Subcutaneous abdominal adipose tissue (tissue), 5 donors: ENCODE measurements around the gene EXOG.
A peak's percentile ranks its signal among the peaks of the same experiment; 100 is the strongest.

Experiments used
- H3K27ac ChIP-seq: one replicate; pipeline ENCODE4 v1.7.0; 2013; ENCODE audit warnings: low read depth, mild to moderate bottlenecking, inconsistent platforms, low read length, moderate library complexity
- H3K27me3 ChIP-seq, 5 donors: one replicate each; pipeline ENCODE4 v1.7.0; 2013; ENCODE audit warnings: low read length in 5 of 5, inconsistent platforms in 1 of 5; ENCODE audit not compliant: control insufficient read depth in 5 of 5, insufficient read depth in 4 of 5
- H3K36me3 ChIP-seq, 5 donors: one replicate each; pipeline ENCODE4 v1.7.0; 2013; ENCODE audit warnings: low read length in 5 of 5; ENCODE audit not compliant: control insufficient read depth in 5 of 5, insufficient read depth in 5 of 5
- H3K4me1 ChIP-seq, 5 donors: one replicate each; pipeline ENCODE4 v1.7.0; 2013; ENCODE audit warnings: low read length in 5 of 5, mild to moderate bottlenecking in 3 of 5, moderate library complexity in 1 of 5; ENCODE audit not compliant: control insufficient read depth in 5 of 5, insufficient read depth in 5 of 5
- H3K4me3 ChIP-seq, 5 donors: one replicate each; pipeline ENCODE4 v1.7.0; 2013; ENCODE audit warnings: low read length in 5 of 5, low read depth in 1 of 5
- H3K9ac ChIP-seq, 5 donors: one replicate each; pipeline ENCODE4 v1.7.0; 2013; ENCODE audit warnings: low read length in 5 of 5, mild to moderate bottlenecking in 4 of 5, moderate library complexity in 3 of 5
- H3K9me3 ChIP-seq, 5 donors: one replicate each; pipeline ENCODE4 v1.7.0; 2013; ENCODE audit warnings: low read length in 5 of 5; ENCODE audit not compliant: control insufficient read depth in 5 of 5
- donor health status: healthy.
- donor health status: healthy.
- donor health status: healthy.
- donor health status: healthy.
- donor health status: healthy.

The EXOG gene

DNA sequence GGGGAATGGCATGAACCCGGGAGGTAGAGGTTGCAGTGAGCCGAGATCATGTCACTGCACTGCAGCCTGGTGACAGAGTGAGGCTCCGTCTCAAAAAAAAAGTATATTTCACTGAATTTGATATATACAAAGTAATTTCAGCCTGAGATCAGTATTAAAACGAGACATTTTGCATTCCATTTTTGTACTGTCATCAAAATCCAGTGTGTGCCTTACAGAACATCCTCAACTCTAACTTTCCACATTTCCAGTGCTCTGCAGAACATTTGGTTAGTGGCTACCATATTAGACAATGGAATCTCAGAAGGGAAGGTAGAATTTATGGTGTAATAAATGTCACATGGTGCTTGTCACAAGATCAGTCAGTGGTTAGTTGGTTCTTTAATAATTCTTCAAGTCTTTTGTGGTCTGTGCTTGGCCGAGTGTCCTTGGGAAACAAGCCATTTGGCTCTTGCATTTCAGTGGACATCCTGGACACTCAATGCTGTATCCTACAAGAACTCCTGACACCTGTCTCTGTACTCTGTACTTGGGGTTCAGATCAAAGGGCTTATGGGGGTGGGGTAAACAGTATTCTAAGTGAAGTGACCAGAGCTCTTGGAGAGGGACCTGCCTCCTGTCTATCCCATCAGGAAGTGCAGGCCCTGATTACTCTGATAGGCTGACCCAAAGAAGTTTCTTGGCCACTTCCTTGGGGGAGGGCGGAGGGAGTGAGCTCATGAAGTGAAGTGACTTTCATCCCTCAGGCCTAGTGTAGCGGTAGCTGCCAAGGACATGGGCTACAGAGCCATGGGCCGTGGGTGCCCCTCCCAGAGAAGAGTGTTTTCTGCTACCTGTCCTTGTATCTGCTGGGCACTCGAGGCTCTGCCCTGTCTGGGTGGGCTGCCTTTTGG lies 38.8 kb upstream of the EXOG start:
- H3K4me1 ChIP-seq = peaks cover 15 to 65% (median 62%) of the 10 kb centered on the region in 5 donors
- H3K9ac ChIP-seq = no peak overlapping the region
- no peaks in the 10 kb centered on the region for H3K36me3 ChIP-seq
- H3K27me3 ChIP-seq = no peaks in the 10 kb centered on the region
- H3K27ac ChIP-seq = no peak overlapping the region
- no peak overlapping the region for H3K4me3 ChIP-seq
- H3K9me3 ChIP-seq = no peaks in the 10 kb centered on the region

DNA sequence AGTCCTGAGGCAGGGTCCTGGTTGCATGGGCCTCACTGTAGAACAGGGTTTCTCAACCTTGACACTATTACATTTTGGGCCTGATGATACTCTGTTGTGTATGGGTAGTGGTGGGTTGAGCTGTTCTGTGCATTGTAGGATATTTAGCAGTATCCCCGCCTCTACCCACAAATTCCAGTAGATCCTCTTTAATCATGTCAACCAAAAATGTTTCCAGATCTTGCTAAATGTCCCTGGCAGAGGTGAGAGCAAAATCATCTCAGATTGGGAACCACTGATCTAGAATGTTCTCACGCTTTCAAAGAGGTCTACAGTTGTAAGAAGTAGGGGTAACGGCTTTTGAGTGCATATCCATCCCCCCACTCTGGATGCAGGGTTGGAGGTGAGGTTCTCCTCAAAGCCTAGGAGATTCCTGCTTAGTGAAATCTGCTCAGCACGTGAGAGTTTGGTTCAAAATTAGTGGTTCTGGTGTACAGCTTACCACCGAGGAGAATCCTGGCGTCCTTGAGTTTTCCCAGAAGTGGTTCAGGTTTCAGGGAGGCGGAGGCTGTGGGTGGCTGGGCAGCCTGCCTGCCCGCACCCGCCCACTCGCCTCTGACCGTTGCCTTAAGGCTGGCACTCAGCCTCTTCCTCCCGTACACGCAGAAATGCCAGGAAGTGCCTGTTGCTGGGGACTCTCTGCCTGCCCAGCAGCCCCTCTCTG lies 37.2 kb upstream of the EXOG start:
- no peaks in the 10 kb centered on the region for H3K27me3 ChIP-seq
- peak overlapping the region in 2 of 5 donors; percentile 4 to 39 for H3K9ac ChIP-seq
- peak overlapping the region; percentile 23 for H3K27ac ChIP-seq
- H3K4me1 ChIP-seq = peaks cover 12 to 57% (median 55%) of the 10 kb centered on the region in 5 donors
- H3K36me3 ChIP-seq = no peaks in the 10 kb centered on the region
- H3K9me3 ChIP-seq = no peaks in the 10 kb centered on the region
- peak overlapping the region in 1 of 5 donors; percentile 27 for H3K4me3 ChIP-seq

DNA sequence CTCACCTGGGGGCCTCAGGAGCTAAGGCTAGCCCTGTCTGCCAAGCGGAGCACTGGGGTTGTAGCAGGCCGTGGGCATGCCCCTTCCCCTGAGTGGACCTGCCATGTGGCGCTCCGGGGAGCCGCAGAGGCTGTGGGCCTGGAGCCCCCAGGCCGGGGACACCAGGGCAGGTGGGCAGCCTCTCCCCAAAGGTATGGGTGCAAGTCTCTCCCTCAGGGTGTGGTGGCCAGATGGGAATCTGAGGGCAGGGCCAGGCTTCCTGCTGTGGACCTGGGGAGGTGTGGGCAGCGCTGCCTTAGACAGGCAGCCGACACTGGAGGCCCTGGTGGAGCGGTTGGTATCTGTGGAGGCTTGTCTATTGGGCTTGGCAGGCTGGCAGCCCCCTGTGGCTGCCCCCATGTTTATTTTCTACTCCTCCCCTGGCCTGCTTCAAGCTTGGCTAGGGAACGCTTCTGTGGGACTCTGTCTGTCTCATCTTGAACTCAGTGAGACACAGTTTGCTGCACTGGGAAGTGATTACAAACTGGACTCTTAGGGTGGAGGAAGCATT lies 36.6 kb upstream of the EXOG start:
- H3K36me3 ChIP-seq = no peaks in the 10 kb centered on the region
- H3K9me3 ChIP-seq = no peaks in the 10 kb centered on the region
- peak overlapping the region in 1 of 5 donors; percentile 27 for H3K4me3 ChIP-seq
- peaks cover 12 to 54% (median 51%) of the 10 kb centered on the region in 5 donors for H3K4me1 ChIP-seq
- peak overlapping the region; percentile 23 for H3K27ac ChIP-seq
- H3K9ac ChIP-seq = peak overlapping the region in 1 of 5 donors; percentile 39
- H3K27me3 ChIP-seq = no peaks in the 10 kb centered on the region

DNA sequence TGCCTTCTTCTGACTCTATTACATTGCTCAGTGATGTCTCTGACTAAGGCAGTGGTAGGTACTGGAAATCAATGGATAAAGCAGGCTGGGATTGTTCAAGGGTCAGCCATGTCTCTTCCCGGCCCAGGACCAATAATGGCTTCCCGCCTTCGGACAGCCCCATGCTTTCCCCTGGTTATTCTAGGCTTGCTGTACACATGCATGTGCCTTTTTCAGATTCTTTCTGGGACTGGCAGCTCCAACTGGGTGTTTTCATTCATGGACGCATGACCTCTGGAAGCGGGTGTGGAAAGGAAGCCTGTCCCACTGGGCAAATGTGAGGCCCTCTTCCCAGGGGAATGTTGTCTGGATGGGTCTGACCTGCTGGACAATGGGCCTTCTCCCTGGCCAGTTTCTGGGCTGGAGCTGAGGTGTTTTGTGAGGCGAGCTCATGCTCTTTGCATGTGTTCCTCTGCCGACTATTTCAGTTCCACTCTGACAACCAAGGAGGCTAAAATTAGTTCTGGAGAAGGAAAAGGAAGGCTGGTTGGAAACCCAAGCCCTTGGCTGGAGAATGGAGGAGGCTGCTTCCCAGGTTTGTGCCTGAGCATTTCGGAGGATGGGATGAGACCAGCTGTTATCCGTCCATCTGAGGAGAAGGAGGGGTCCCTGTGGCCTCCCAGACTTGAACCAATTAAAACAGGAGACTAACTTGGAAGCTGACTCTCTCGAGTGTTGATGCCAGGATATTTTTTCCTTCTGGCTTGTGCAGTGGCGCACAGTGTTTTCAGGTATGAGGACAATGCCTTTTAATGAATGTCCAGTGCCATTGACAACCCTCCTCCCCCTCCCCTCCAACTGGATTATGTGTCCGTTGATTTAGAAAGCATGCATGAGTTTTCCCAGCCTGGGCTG lies 35.5 kb upstream of the EXOG start:
- no peaks in the 10 kb centered on the region for H3K27me3 ChIP-seq
- H3K36me3 ChIP-seq = no peaks in the 10 kb centered on the region
- peak overlapping the region; percentile 23 for H3K27ac ChIP-seq
- no peak overlapping the region for H3K9ac ChIP-seq
- no peak overlapping the region for H3K4me3 ChIP-seq
- no peaks in the 10 kb centered on the region for H3K9me3 ChIP-seq
- H3K4me1 ChIP-seq = peaks cover 10 to 44% (median 43%) of the 10 kb centered on the region in 5 donors

DNA sequence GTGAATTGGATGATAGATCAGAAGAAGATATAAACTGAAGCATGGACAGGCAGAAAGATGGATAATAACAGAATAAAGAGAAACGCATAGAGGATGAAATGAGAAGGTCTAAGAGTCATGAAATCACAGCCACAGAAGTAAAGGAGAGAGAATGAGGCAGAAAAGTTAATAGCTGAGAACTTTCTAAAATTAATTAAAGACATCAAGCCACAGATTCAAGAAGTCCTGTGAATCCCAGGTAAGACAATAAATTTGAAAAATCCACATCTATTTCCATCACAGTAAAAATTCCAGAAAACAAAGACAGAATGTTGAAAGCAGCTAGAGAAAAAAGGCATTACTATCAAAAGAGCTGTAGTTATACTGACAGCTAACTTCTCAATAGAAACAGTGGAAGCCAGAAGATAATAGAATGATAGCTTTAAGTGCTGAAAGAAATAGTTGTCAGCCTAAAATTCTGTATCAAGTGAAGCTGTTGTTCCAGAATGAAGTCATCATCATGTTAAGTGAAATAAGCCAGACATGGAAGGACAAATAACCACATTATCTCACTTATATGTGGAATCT lies 30.5 kb upstream of the EXOG start:
- H3K9me3 ChIP-seq = peaks cover 0 to 14% (median 12%) of the 10 kb centered on the region in 5 donors
- H3K36me3 ChIP-seq = no peaks in the 10 kb centered on the region
- peaks cover 4 to 8% (median 6%) of the 10 kb centered on the region in 5 donors for H3K4me1 ChIP-seq
- no peak overlapping the region for H3K9ac ChIP-seq
- H3K27me3 ChIP-seq = no peaks in the 10 kb centered on the region
- H3K27ac ChIP-seq = no peak overlapping the region
- no peak overlapping the region for H3K4me3 ChIP-seq

DNA sequence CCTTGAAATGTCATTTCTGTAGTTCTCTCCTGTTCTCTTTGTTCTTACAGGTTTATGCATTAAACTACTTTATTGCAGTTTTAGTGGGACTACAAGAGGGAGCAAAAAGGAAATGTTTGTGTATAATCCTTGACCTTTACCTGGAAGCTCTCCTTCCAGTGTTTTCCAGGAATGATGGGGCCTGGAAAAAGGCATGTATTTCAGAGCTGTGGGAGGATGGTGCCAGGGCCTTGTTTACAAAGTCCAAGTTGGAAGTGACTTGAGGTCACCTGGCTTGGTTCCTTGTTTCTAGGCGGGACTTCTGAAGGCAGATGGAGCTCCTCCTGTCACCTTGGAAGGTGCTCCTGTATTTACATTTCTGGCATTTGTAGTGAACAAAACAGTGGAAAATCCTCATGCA lies 27.4 kb upstream of the EXOG start:
- H3K27ac ChIP-seq = no peak overlapping the region
- H3K36me3 ChIP-seq = no peaks in the 10 kb centered on the region
- H3K4me3 ChIP-seq = no peak overlapping the region
- peaks cover 0 to 11% (median 3%) of the 10 kb centered on the region in 5 donors for H3K4me1 ChIP-seq
- H3K27me3 ChIP-seq = no peaks in the 10 kb centered on the region
- H3K9ac ChIP-seq = no peak overlapping the region
- H3K9me3 ChIP-seq = peaks cover 0 to 14% (median 12%) of the 10 kb centered on the region in 5 donors

DNA sequence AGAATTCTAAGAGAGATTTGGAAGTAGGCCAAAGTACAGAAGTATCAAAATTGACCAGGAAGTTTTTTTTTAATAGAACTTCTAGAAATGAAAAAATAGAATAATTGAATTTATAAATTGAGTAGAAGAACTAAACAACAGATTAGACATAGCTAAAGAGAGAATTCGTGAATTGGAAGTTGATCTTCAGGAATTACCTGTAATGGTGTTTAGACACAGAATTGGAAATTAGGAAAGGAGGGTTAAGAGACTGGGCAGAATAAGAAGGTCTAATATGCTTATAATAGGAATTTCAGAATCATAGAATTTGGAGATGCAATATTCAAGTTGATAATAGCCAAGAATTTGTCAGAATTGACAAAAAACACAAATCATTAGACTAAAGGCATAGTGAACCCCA lies 26.3 kb upstream of the EXOG start:
- peaks cover 0 to 11% (median 3%) of the 10 kb centered on the region in 5 donors for H3K4me1 ChIP-seq
- H3K27me3 ChIP-seq = no peaks in the 10 kb centered on the region
- H3K27ac ChIP-seq = no peak overlapping the region
- H3K9me3 ChIP-seq = peaks cover 0 to 14% (median 12%) of the 10 kb centered on the region in 5 donors
- no peaks in the 10 kb centered on the region for H3K36me3 ChIP-seq
- H3K4me3 ChIP-seq = no peak overlapping the region
- no peak overlapping the region for H3K9ac ChIP-seq

DNA sequence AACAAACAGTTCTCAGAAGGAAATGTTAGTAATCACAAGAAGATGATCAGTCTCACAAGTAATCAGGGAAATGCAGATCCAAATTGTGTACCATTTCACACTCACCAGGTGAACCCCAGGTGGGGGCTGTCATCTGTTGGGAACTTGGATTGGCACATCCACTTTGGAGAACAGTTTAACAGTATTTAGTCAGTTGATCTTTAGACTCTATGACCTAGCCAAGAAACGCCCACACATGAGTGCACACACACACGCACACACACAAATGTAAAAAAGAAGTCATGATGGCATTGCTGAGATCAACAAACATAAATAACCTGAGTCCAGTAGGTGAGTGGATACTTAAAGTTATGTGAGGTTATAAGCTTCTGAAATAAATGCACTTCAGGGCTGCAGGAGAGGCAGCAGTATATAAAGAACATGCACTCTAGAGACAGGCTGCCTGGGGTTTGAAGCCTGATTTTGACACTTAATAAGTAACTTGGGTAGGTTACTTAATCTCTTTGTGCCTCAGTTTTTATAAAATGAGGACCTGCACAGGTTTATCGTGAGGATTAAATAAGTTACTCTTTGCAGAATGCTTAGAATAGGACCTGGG lies 24.8 kb upstream of the EXOG start:
- no peak overlapping the region for H3K27ac ChIP-seq
- no peaks in the 10 kb centered on the region for H3K36me3 ChIP-seq
- peaks cover 0 to 14% (median 12%) of the 10 kb centered on the region in 5 donors for H3K9me3 ChIP-seq
- H3K27me3 ChIP-seq = no peaks in the 10 kb centered on the region
- H3K4me3 ChIP-seq = no peak overlapping the region
- no peak overlapping the region for H3K9ac ChIP-seq
- H3K4me1 ChIP-seq = peaks cover 0 to 11% (median 3%) of the 10 kb centered on the region in 5 donors

DNA sequence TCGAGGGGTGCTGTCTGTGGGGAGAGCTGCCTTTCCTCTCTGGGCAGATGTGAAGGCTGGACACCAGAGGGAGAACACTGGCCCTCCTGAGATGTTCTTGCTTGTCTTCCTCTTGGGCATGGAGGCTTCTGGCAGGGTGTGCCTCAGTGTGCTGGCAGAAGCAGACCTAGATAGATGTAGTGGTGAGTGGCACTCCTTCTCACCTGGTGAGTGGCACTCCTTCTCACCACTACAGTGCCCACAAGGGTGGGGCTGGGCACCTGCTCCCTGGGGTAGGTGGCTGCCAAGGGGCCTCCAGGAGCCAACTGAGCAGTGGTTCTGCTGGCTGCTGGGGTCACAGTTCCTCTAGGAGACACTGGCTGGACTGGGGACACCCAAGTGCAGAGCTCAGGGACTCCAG lies 23.8 kb upstream of the EXOG start:
- no peak overlapping the region for H3K27ac ChIP-seq
- H3K36me3 ChIP-seq = peaks cover 0 to under 1% (median 0%) of the 10 kb centered on the region in 5 donors
- H3K4me1 ChIP-seq = peaks cover 0 to 11% (median 3%) of the 10 kb centered on the region in 5 donors
- H3K4me3 ChIP-seq = no peak overlapping the region
- peaks cover 0 to 14% (median 12%) of the 10 kb centered on the region in 5 donors for H3K9me3 ChIP-seq
- H3K9ac ChIP-seq = no peak overlapping the region
- H3K27me3 ChIP-seq = no peaks in the 10 kb centered on the region
